UCSD-AML1 (cell line): ENCODE results near the gene KCTD14.
"Not testable (repeated sequence)": the region's sequence is repeated elsewhere in the genome, so short reads cannot be mapped to it uniquely, and the experiment has no call there.

Experiments used
- DNase-seq: peaks from one replicate; lab custom pipeline; 2025; ENCODE audit not compliant: unreplicated experiment; lab: John Stamatoyannopoulos, UW

The KCTD14 gene, protein sequence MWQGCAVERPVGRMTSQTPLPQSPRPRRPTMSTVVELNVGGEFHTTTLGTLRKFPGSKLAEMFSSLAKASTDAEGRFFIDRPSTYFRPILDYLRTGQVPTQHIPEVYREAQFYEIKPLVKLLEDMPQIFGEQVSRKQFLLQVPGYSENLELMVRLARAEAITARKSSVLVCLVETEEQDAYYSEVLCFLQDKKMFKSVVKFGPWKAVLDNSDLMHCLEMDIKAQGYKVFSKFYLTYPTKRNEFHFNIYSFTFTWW

GRCh38 chr11:78022397-78023396, at the start of gene KCTD14:
Gene KCTD14 (minus strand): TSS chr11:78023276. CDS start chr11:78023249, 27 bp downstream.
- DNase-seq, result no peak

GRCh38 chr11:78072455-78072854, 49.4 kb upstream of the KCTD14 start:
- no peak for DNase-seq

GRCh38 chr11:78071717-78072116, 48.6 kb upstream of the KCTD14 start:
- DNase-seq, result no peak

GRCh38 chr11:78070621-78071020, 47.5 kb upstream of the KCTD14 start:
- no peak for DNase-seq

DNA sequence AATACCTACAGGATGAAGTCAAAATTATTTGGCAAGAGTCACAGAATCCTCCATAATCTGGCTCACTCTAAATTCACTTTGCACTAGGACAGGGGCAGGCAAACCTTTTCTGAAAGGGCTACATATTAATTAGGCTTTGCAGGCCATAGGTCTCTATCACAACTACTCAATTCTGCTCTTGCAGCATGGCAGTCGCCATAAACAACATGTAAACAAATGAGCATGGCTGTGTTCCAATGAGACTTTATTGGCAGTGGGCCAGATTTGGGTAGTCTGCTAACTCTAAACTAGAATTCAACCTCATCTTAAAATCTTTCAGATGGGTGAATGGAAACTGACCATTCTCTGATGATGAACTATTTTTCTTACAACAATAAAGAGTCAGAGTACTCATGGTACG, 46.4 kb upstream of the KCTD14 start:
- no peak for DNase-seq

DNA sequence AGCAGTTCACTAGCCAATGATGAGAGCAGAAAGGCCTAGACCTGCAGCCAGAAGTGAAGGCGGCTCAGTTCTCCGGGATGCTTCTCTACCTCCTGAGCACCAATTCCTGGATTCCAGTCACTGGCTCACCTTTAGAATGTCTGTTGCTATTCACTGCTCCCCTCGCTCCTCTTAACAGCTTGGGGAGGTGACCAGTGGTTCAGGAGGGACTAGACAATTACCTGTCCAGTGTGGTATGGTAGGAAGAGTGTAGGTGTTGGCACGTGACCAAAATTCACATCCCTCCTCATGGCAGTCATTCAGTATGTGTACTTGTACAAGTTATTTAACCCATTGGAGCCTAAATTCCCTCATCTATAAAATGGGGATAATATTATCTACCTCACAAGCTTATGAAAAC, 44.6 kb upstream of the KCTD14 start:
- DNase-seq, result no peak

GRCh38 chr11:78066471-78066870, 43.4 kb upstream of the KCTD14 start:
- DNase-seq, result no peak

DNA sequence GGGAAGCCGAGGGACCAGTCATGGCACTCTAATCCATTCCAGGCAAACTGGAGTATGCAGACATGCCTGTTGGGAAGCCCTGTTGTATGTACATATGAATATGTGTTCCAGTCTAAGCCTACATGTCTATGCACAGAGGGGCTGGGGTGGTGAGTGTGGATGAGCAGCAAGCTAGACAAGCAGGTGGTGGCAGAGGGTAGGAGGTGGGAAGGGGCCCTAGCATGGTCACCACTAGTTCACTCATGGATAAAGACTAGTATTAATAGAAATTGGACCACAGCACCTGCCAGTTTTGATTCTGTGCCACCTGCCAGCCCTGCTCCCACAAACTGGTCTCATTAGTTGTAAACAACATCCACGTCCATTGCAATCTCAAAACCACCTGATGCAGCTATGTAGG, 42.1 kb upstream of the KCTD14 start:
- no peak for DNase-seq

GRCh38 chr11:78063440-78064181, 40.5 kb upstream of the KCTD14 start, which contains the start of gene THRSP:
Gene THRSP (plus strand): TSS chr11:78063861. CDS start chr11:78063882, 21 bp downstream.
- DNase-seq, result no peak

DNA sequence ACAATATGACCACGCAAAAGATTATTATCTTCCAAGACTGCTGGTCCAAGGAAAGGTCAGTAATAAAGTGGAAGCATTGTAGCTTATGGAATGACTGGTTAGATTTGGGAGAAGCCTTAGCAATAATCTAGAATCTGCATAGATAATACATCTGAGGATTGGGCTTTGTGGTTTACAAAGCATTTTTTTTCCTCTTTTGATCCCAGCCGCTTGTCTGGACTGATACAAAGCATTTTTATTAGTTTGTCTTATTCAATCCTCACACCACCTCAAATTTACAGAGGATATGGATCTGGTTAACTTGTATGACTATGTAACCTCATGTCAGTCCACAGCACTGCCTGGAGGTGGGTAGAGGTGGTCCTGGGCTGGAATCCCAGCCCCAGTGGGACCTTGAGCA, 39.6 kb upstream of the KCTD14 start:
- no peak for DNase-seq

DNA sequence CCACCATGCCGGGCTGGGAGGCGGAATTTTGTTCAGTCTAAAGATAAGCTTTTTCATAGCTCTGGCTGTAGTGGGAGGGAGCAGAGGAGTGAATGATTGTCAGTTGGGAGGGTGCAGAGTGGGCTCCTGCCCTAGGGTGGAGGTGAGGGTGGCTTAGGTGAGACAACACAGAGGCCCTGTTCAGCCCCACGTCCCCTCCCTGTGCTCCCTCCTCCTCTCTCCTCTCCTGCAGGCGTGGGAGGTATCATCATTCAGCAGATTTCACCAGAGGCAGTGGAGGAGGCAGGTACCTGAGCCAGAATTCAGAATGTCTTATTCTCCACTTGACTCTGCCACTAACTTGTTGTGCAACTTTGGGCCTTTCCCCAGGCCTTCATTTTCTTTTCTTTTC, 38.8 kb upstream of the KCTD14 start:
- no peak for DNase-seq

DNA sequence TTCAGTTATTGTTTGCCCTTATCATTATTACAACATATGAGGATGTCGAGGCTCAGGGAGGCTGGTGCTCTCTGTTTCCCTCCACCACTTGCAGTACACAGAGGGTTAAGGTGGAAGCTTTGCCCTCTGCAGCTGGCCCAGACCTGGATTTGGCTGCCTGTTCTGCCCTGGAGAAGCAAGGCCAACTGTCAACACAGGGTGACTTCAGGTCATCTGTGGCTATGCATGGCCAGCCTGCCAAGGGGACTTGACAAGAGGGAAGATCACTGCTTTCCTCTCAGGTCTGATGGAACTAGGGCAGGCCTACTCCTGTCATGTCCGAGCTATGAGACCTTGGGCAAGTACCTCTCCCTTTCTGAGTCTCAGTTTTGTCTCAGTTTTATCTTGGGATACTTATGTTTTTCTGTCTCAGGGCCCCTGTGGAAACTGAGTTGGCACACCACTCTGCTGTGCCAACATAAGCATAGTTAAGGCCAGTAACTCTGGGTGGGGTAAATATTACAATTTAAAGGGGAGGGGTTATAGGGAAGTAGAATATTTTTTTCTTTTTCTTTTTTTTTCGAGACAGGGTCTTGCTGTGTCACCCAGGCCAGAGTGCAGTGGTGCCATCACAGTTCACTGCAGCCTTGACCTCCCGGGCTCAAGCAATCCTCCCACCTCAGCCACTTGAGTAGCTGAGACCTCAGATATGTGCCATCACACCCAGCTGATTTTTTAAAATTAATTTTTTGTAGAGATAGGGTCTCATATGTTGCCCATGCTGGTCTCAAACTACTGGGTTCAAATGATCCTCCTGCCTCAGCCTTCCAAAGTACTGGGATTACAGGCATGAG, 38.2 kb upstream of the KCTD14 start:
- DNase-seq, result no peak

DNA sequence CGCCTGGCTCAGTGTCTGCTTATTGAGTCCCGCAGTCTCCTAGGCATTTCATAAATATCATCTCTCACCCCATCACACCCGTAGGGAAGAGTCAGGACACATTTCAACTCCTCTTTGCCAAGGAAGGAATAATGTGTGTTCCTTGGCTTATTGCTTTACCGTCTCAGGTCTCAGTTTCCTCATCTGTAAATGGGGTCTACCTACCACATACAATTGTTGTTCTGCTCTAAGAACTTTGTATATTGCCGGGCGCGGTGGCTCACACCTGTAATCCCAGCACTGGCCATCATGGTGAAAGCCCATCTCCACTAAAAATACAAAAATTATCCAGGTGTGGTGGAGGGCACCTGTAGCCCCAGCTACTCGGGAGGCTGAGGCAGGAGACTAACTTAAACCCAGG, 37.5 kb upstream of the KCTD14 start:
- DNase-seq, result no peak

DNA sequence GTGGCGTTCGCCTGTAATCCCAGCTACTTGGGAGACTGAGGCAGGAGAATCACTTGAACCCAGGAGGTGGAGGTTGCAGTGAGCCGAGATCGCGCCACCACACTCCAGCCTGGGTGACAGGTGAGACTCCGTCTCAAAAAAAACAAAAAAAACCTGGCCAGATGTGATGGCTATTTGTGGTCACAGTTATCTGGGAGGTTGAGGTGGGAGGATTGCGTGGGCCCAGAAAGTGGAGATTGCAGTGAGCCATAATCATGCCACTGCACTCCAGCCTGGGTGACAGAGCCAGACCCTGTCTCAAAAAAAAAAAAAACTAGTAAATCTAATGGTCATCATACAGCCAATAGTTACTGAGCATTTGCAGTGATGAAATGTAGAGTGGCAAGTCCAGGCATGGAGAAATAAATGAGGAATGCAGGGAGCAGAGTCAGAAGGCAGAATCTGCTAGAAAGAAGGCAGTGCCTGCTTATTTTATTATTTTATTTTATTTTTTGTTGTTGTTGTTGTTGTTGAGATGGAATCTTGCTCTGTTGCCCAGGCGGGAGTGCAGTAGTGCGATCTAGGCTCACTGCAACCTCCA, 36.8 kb upstream of the KCTD14 start:
- not testable (repeated sequence) for DNase-seq

- no peak for DNase-seq
These were observed 34.5 kb upstream of the KCTD14 start for GRCh38 chr11:78057462-78058055.

- no peak for DNase-seq
These were observed 33.0 kb upstream of the KCTD14 start for GRCh38 chr11:78056093-78056492.

DNA sequence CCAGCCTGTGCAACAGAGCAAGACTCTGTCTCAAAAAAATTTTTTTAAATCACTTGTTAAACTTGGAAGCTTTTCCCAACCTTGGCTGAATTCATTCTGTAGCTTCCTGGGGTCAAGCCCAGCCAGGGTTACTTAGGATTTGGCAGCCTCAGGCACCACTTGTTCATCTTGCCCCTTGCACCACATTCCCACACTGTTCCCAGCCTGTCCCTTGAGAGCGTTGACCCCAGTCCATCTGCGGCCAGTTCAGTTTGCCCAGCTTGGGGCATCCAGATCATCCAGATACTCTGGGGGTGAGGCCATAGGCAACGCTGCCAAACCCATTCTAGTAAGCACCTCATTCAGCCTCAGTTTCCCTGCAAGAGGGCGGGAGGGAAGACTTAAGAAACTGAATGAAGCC, 31.9 kb upstream of the KCTD14 start:
- no peak for DNase-seq

- DNase-seq, result peak; percentile 77
These were observed 28.1 kb upstream of the KCTD14 start for GRCh38 chr11:78050964-78051831.

GRCh38 chr11:78049348-78049747, 26.3 kb upstream of the KCTD14 start:
- DNase-seq, result no peak
